Stimulated activated CD8-positive, alpha-beta memory T cell treated with anti-CD3 and anti-CD28 coated beads, Interleukin-15, amount 100 ng/mL, for 48 hours (primary cell): Measurements from ENCODE around the gene MCOLN2.
A peak's percentile ranks its signal among the peaks of the same experiment; 100 is the strongest.

Source experiments
- DNase-seq, 2 donors: peaks; one replicate each; pipeline ENCODE4 v3.0.0-alpha.2; 2020; ENCODE audit warnings: low read depth in 2 of 2

MCOLN2 gene

DNA sequence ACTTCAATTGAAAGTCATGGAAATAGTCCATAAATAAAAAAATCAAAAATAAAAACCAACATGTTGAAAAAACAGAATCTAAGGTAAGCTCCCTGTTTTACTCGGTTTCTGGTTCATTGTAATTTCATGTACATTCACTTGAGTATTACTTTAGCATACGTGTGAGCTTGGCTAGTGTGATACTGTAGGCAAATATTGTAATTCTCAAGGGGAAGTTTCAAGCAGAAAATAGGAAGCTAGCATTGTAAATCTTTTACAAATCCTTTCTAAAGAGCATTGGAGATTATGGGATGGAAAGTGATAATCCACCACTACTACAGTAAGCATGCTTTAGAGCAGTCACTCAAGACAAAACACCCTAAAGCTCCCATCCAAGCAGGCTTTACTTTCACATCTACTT is 100.6 kb downstream of the MCOLN2 start:
- no peak for DNase-seq

GRCh38 chr1:84892705-84893618 is 104.0 kb downstream of the MCOLN2 start, which contains the start of gene LPAR3:
Gene LPAR3 (minus strand): TSS chr1:84893206. CDS start chr1:84866120, 27,086 bp downstream.
- peak; percentile 8 to 34 for DNase-seq

DNA sequence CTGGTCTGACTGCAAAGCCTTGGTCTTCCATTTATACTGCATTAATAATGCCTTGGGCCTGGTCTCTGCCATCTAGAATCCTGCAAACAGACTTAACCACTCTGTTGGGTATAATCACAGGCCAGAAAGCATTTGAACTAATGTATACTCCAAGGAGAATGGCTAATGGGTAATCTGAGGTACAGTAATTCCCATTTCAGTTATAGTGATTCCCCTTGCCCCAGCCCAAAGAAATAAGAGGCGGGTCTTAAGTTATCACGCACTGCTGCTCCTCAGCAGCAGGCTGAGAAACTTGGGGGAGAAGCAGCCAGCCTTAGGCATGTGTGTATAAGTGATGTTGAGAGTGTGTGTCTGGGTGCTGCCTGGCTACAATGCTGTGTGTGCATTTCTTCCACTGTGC is 106.3 kb downstream of the MCOLN2 start:
- DNase-seq, result no peak

GRCh38 chr1:84889437-84889836 is 107.5 kb downstream of the MCOLN2 start:
- no peak for DNase-seq

DNA sequence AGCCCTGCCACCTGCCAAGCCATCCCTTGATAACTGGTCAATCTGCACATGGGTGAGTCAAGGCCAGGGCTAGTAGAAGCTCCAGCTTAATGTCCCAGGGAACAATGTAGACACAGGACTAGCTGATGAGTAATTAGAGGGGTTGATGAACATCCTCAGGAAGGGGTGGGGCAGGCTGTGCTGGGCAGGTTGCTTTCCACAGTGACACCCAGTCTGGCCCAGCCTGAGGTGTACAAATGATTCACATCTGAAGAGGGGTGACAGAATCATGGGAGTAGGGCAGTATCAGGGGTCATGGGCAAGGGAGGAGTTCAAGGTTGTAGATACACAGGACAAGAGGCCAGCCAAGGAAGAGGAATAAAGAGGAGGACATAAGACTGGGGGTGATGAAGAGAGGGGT is 108.2 kb downstream of the MCOLN2 start:
- DNase-seq, result no peak

- no peak for DNase-seq
These were observed 109.5 kb downstream of the MCOLN2 start for GRCh38 chr1:84887261-84887934.

GRCh38 chr1:84885469-84885868 is 111.4 kb downstream of the MCOLN2 start:
- no peak for DNase-seq

GRCh38 chr1:84884671-84885389 is 112.1 kb downstream of the MCOLN2 start:
- no peak for DNase-seq

DNA sequence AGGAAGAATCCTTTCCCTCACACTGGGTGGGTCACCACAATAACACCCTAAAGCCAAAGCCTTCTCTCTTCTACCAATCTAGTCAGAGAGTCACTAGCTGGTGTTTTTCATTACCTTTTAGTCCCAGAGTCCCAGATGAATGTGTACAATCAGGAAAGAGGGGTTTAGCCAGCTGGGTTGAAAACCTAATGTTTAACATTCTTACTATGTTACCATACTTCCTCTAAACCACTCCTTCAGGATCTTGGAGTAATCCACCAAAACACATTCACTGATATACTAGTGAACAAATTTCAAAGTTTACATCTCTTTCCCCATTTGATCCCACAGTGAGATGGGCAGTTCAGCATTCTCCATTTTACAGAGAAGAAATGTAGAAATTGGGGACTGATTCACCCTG is 113.6 kb downstream of the MCOLN2 start:
- no peak for DNase-seq

DNA sequence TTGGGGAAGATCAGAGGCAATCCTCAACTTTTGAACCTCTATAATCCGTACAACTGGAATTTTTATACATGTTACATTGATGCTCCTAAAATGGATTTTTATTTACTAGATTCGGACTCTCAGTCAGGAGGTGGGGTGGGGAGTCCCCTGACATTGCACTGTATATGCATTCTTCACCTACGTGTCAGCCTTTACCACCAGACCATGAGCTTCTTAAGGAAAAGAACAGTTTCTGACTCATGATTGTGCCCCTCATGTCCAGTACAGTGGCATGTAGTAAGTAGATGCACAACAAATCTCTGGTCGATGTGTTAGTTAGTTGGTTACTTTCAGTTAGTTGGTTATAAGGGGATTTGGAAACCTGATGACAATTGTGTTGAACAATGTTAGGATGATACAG is 119.3 kb downstream of the MCOLN2 start:
- no peak for DNase-seq

DNA sequence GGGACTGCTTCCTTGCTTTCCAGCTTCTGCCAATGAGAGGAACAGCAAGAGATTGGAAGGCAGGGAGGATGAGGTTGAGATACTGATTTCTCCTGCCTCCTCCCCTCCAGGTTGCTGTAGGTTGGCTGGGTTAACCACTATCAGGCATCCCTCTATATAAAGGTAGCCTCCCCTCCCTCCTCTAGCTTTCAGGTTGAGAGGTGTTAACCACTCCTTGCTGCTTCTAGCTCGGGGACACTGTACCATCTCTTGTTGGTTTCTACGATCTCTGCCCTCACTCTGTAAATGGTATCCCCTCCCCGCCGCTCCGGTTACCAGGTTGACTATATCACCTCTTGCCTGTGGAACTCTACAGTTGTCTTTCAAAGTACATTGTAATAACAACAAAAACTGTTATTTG is 120.6 kb downstream of the MCOLN2 start:
- no peak for DNase-seq
